ENCODE results near the gene FOXP1.

DNA sequence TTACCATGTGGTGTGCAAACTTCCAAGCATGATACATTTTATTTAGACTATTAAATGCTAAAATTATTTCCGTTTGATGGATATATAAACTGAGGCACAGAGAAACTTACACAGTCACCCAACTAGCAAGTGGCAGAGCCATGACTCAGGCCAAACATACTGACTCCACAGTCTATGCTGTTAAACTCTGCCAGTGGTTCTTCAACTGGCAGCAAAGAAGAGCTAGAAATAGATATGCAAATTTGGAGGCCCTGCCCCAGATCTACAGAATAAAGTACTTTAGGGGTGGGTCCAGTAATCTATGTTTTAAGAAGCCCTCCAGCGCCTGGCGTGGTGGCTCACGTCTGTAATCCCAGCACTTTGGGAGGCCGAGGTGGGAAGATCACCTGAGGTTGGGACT is 400.0 kb downstream of the FOXP1 start:
- TF ChIP-seq, protein P1, sequence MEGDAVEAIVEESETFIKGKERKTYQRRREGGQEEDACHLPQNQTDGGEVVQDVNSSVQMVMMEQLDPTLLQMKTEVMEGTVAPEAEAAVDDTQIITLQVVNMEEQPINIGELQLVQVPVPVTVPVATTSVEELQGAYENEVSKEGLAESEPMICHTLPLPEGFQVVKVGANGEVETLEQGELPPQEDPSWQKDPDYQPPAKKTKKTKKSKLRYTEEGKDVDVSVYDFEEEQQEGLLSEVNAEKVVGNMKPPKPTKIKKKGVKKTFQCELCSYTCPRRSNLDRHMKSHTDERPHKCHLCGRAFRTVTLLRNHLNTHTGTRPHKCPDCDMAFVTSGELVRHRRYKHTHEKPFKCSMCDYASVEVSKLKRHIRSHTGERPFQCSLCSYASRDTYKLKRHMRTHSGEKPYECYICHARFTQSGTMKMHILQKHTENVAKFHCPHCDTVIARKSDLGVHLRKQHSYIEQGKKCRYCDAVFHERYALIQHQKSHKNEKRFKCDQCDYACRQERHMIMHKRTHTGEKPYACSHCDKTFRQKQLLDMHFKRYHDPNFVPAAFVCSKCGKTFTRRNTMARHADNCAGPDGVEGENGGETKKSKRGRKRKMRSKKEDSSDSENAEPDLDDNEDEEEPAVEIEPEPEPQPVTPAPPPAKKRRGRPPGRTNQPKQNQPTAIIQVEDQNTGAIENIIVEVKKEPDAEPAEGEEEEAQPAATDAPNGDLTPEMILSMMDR (IDR thresholded peaks at IDR 0.05) = no peak
- TF ChIP-seq POLR2A (IDR thresholded peaks at IDR 0.05) (no peak), EP300 (IDR thresholded peaks at IDR 0.05) (no peak)
